ENCODE data around the gene CCDC85B.

The CCDC85B gene

GRCh38 chr11:65869643-65870306 is 20.7 kb upstream of the CCDC85B start:
- no peak for DNase-seq (ENCODE audit: low read depth)

GRCh38 chr11:65870307-65870658 is 20.2 kb upstream of the CCDC85B start:
- no peak for DNase-seq (ENCODE audit: low read depth)

- no peak for DNase-seq (ENCODE audit: low read depth)
Observed at GRCh38 chr11:65870706-65871681, 19.5 kb upstream of the CCDC85B start.

GRCh38 chr11:65871811-65872548 is 18.5 kb upstream of the CCDC85B start:
- DNase-seq (ENCODE audit: low read depth), result no peak

- DNase-seq (ENCODE audit: low read depth), result no peak
Observed at GRCh38 chr11:65872586-65873317, 17.7 kb upstream of the CCDC85B start, which contains the start of gene EFEMP2. EFEMP2 (minus strand) TSS chr11:65872800; CDS start chr11:65872354, 446 bp downstream.

- peak; percentile 94 for DNase-seq (ENCODE audit: low read depth)
Observed at GRCh38 chr11:65873318-65874156, 16.9 kb upstream of the CCDC85B start.

- DNase-seq (ENCODE audit: low read depth), result peak; percentile 40
Observed at GRCh38 chr11:65879617-65880016, 10.9 kb upstream of the CCDC85B start, which contains the start of gene CTSW. CTSW (plus strand) TSS chr11:65879837; CDS start chr11:65879855, 18 bp downstream.

GRCh38 chr11:65880027-65880426 is 10.4 kb upstream of the CCDC85B start:
- DNase-seq (ENCODE audit: low read depth), result no peak

GRCh38 chr11:65880844-65881421 is 9.5 kb upstream of the CCDC85B start:
- DNase-seq (ENCODE audit: low read depth), result no peak

- DNase-seq (ENCODE audit: low read depth), result no peak
Observed at GRCh38 chr11:65882120-65883057, 8.1 kb upstream of the CCDC85B start.

GRCh38 chr11:65883058-65883761 is 7.3 kb upstream of the CCDC85B start:
- no peak for DNase-seq (ENCODE audit: low read depth)

- DNase-seq (ENCODE audit: low read depth), result no peak
Observed at GRCh38 chr11:65883786-65884715, 6.4 kb upstream of the CCDC85B start.

- peak; percentile 77 for DNase-seq (ENCODE audit: low read depth)
Observed at GRCh38 chr11:65884716-65885092, 5.8 kb upstream of the CCDC85B start.

- DNase-seq (ENCODE audit: low read depth), result no peak
Observed at GRCh38 chr11:65885231-65885630, 5.2 kb upstream of the CCDC85B start.

- no peak for DNase-seq (ENCODE audit: low read depth)
Observed at GRCh38 chr11:65885808-65886536, 4.5 kb upstream of the CCDC85B start.

- DNase-seq (ENCODE audit: low read depth), result no peak
Observed at GRCh38 chr11:65886826-65887722, 3.4 kb upstream of the CCDC85B start.
